Measurements from ENCODE around the gene TNFRSF21.
A peak's percentile ranks its signal among the peaks of the same experiment; 100 is the strongest.

The TNFRSF21 gene

GRCh38 chr6:47300417-47300816 is 9.3 kb downstream of the TNFRSF21 start:
- no peak overlapping the region for H2BK12ac ChIP-seq (ENCODE audit: low read length in 2 of 2)
- H2BK15ac ChIP-seq (ENCODE audit: low read depth, poor library complexity, severe bottlenecking): no peak overlapping the region
- H3K36me3 ChIP-seq (ENCODE audit: control insufficient read depth in 1 of 2, insufficient read depth in 2 of 2, low read depth in 1 of 2, low read length in 2 of 2): no peaks in the 10 kb centered on the region
- H2AK5ac ChIP-seq (ENCODE audit: low read length, severe bottlenecking): no peak overlapping the region
- no peak overlapping the region for H3K23ac ChIP-seq (ENCODE audit: low read length in 2 of 2)
- H4K8ac ChIP-seq (ENCODE audit: low read length): no peak overlapping the region
- H3K79me1 ChIP-seq (replicated peaks; ENCODE audit: low read length, poor library complexity, severe bottlenecking): peaks cover 30% of the 10 kb centered on the region
- H3K27ac ChIP-seq (ENCODE audit: low read length, poor library complexity, severe bottlenecking): no peak overlapping the region
- H2AFZ ChIP-seq (ENCODE audit: low read depth, low read length): no peak overlapping the region
- no peak overlapping the region for H3K4ac ChIP-seq (ENCODE audit: low read depth in 1 of 2, low read length in 2 of 2)
- H2BK120ac ChIP-seq (ENCODE audit: low read depth, low read length): no peak overlapping the region
- no peak overlapping the region for H3K18ac ChIP-seq (ENCODE audit: low read depth in 1 of 2, low read length in 2 of 2)
- no peak overlapping the region for H2BK5ac ChIP-seq (ENCODE audit: low read depth, low read length, poor library complexity, severe bottlenecking)
- no peaks in the 10 kb centered on the region for H3K9me3 ChIP-seq (ENCODE audit: control insufficient read depth, low read length)
- DNase-seq: no peak
- H3K4me1 ChIP-seq (ENCODE audit: control insufficient read depth, insufficient read depth, low read depth, low read length): peaks cover 7% of the 10 kb centered on the region
- H3K4me3 ChIP-seq (ENCODE audit: insufficient read depth in 1 of 2, low read depth in 1 of 2, low read length in 2 of 2): no peak overlapping the region
- WGBS: 92% methylated on average over 5 of the region's 5 CpGs
- H3K27me3 ChIP-seq (ENCODE audit: control insufficient read depth in 1 of 2, insufficient read depth in 1 of 2, low read length in 2 of 2): no peaks in the 10 kb centered on the region
- no peak overlapping the region for H4K91ac ChIP-seq (ENCODE audit: low read length)
- H3K9ac ChIP-seq (ENCODE audit: low read length): no peak overlapping the region
- H3K14ac ChIP-seq (ENCODE audit: low read length in 2 of 2): no peak overlapping the region
- no peak overlapping the region for H3K4me2 ChIP-seq (ENCODE audit: low read length, poor library complexity, severe bottlenecking)

GRCh38 chr6:47299965-47300364 is 9.7 kb downstream of the TNFRSF21 start:
- WGBS: over 99% methylated on average over 4 of the region's 4 CpGs
- no peak for DNase-seq

GRCh38 chr6:47298475-47298874 is 11.2 kb downstream of the TNFRSF21 start:
- no peak overlapping the region for H2AFZ ChIP-seq (ENCODE audit: low read depth, low read length)
- H3K4me1 ChIP-seq (ENCODE audit: control insufficient read depth, insufficient read depth, low read depth, low read length): peaks cover 7% of the 10 kb centered on the region
- H4K8ac ChIP-seq (ENCODE audit: low read length): no peak overlapping the region
- no peaks in the 10 kb centered on the region for H3K27me3 ChIP-seq (ENCODE audit: control insufficient read depth in 1 of 2, insufficient read depth in 1 of 2, low read length in 2 of 2)
- H3K4ac ChIP-seq (ENCODE audit: low read depth in 1 of 2, low read length in 2 of 2): no peak overlapping the region
- H2BK5ac ChIP-seq (ENCODE audit: low read depth, low read length, poor library complexity, severe bottlenecking): no peak overlapping the region
- no peaks in the 10 kb centered on the region for H3K36me3 ChIP-seq (ENCODE audit: control insufficient read depth in 1 of 2, insufficient read depth in 2 of 2, low read depth in 1 of 2, low read length in 2 of 2)
- H3K4me3 ChIP-seq (ENCODE audit: insufficient read depth in 1 of 2, low read depth in 1 of 2, low read length in 2 of 2): no peak overlapping the region
- H2BK120ac ChIP-seq (ENCODE audit: low read depth, low read length): no peak overlapping the region
- no peak overlapping the region for H4K91ac ChIP-seq (ENCODE audit: low read length)
- H2AK5ac ChIP-seq (ENCODE audit: low read length, severe bottlenecking): no peak overlapping the region
- no peak overlapping the region for H3K9ac ChIP-seq (ENCODE audit: low read length)
- no peak overlapping the region for H3K18ac ChIP-seq (ENCODE audit: low read depth in 1 of 2, low read length in 2 of 2)
- H3K14ac ChIP-seq (ENCODE audit: low read length in 2 of 2): no peak overlapping the region
- DNase-seq: no peak
- H2BK15ac ChIP-seq (ENCODE audit: low read depth, poor library complexity, severe bottlenecking): no peak overlapping the region
- H3K4me2 ChIP-seq (ENCODE audit: low read length, poor library complexity, severe bottlenecking): no peak overlapping the region
- H2BK12ac ChIP-seq (ENCODE audit: low read length in 2 of 2): no peak overlapping the region
- H3K9me3 ChIP-seq (ENCODE audit: control insufficient read depth, low read length): no peaks in the 10 kb centered on the region
- no peak overlapping the region for H3K23ac ChIP-seq (ENCODE audit: low read length in 2 of 2)
- no peak overlapping the region for H3K27ac ChIP-seq (ENCODE audit: low read length, poor library complexity, severe bottlenecking)
- H3K79me1 ChIP-seq (replicated peaks; ENCODE audit: low read length, poor library complexity, severe bottlenecking): peaks cover 18% of the 10 kb centered on the region

More at GRCh38 chr6:47299965-47300364, 9.7 kb downstream of the TNFRSF21 start:
- Histone ChIP-seq H3K9me3 (ENCODE audit: control insufficient read depth, low read length) (no peaks in the 10 kb centered on the region), H3K79me1 (replicated peaks; ENCODE audit: low read length, poor library complexity, severe bottlenecking) (peaks cover 28% of the 10 kb centered on the region), H3K27ac (ENCODE audit: low read length, poor library complexity, severe bottlenecking) (no peak overlapping the region), H3K4me3 (ENCODE audit: insufficient read depth in 1 of 2, low read depth in 1 of 2, low read length in 2 of 2) (no peak overlapping the region), H3K27me3 (ENCODE audit: control insufficient read depth in 1 of 2, insufficient read depth in 1 of 2, low read length in 2 of 2) (no peaks in the 10 kb centered on the region), H2BK5ac (ENCODE audit: low read depth, low read length, poor library complexity, severe bottlenecking) (no peak overlapping the region), H3K4me1 (ENCODE audit: control insufficient read depth, insufficient read depth, low read depth, low read length) (peaks cover 7% of the 10 kb centered on the region), H2BK15ac (ENCODE audit: low read depth, poor library complexity, severe bottlenecking) (no peak overlapping the region), H3K36me3 (ENCODE audit: control insufficient read depth in 1 of 2, insufficient read depth in 2 of 2, low read depth in 1 of 2, low read length in 2 of 2) (no peaks in the 10 kb centered on the region), H2BK12ac (ENCODE audit: low read length in 2 of 2) (no peak overlapping the region), H3K14ac (ENCODE audit: low read length in 2 of 2) (no peak overlapping the region), H4K91ac (ENCODE audit: low read length) (no peak overlapping the region), H3K4me2 (ENCODE audit: low read length, poor library complexity, severe bottlenecking) (no peak overlapping the region), H2AK5ac (ENCODE audit: low read length, severe bottlenecking) (no peak overlapping the region), H3K9ac (ENCODE audit: low read length) (no peak overlapping the region), H2BK120ac (ENCODE audit: low read depth, low read length) (no peak overlapping the region), H4K8ac (ENCODE audit: low read length) (no peak overlapping the region), H2AFZ (ENCODE audit: low read depth, low read length) (no peak overlapping the region), H3K23ac (ENCODE audit: low read length in 2 of 2) (no peak overlapping the region), H3K4ac (ENCODE audit: low read depth in 1 of 2, low read length in 2 of 2) (no peak overlapping the region), H3K18ac (ENCODE audit: low read depth in 1 of 2, low read length in 2 of 2) (peak overlapping the region in 1 of 2 experiments; percentile 34)

GRCh38 chr6:47294990-47295389 is 14.7 kb downstream of the TNFRSF21 start:
- Histone ChIP-seq H3K9me3 (ENCODE audit: control insufficient read depth, low read length) (no peaks in the 10 kb centered on the region), H3K36me3 (ENCODE audit: control insufficient read depth in 1 of 2, insufficient read depth in 2 of 2, low read depth in 1 of 2, low read length in 2 of 2) (no peaks in the 10 kb centered on the region), H4K8ac (ENCODE audit: low read length) (no peak overlapping the region), H3K14ac (ENCODE audit: low read length in 2 of 2) (no peak overlapping the region), H3K27me3 (ENCODE audit: control insufficient read depth in 1 of 2, insufficient read depth in 1 of 2, low read length in 2 of 2) (no peaks in the 10 kb centered on the region), H3K9ac (ENCODE audit: low read length) (no peak overlapping the region), H2BK12ac (ENCODE audit: low read length in 2 of 2) (no peak overlapping the region), H2BK5ac (ENCODE audit: low read depth, low read length, poor library complexity, severe bottlenecking) (no peak overlapping the region), H3K79me1 (replicated peaks; ENCODE audit: low read length, poor library complexity, severe bottlenecking) (peaks cover 24% of the 10 kb centered on the region), H3K23ac (ENCODE audit: low read length in 2 of 2) (no peak overlapping the region), H3K4me1 (ENCODE audit: control insufficient read depth, insufficient read depth, low read depth, low read length) (peaks cover 12% of the 10 kb centered on the region), H3K18ac (ENCODE audit: low read depth in 1 of 2, low read length in 2 of 2) (no peak overlapping the region), H4K91ac (ENCODE audit: low read length) (no peak overlapping the region), H3K4ac (ENCODE audit: low read depth in 1 of 2, low read length in 2 of 2) (no peak overlapping the region), H2BK15ac (ENCODE audit: low read depth, poor library complexity, severe bottlenecking) (no peak overlapping the region), H3K27ac (ENCODE audit: low read length, poor library complexity, severe bottlenecking) (no peak overlapping the region), H2AFZ (ENCODE audit: low read depth, low read length) (no peak overlapping the region), H3K4me3 (ENCODE audit: insufficient read depth in 1 of 2, low read depth in 1 of 2, low read length in 2 of 2) (no peak overlapping the region), H2AK5ac (ENCODE audit: low read length, severe bottlenecking) (peak overlapping the region; percentile 72), H3K4me2 (ENCODE audit: low read length, poor library complexity, severe bottlenecking) (no peak overlapping the region), H2BK120ac (ENCODE audit: low read depth, low read length) (no peak overlapping the region)
- DNase-seq: no peak
- WGBS: 84% methylated on average over 4 of the region's 4 CpGs

Measured in mesenchymal stem cell (in vitro differentiated cells and primary cell).